ENCODE data around the gene GC. TPM values are rescaled to one million over a fixed set of nuclear protein-coding genes. Genes with fewer than 3 reads are reported as not detected.

GC gene
- total and polyA plus RNA-seq, 10 of the 15 experiments (the other 5 are each of a cell fraction or from before 2014, with no cell fraction given), result 2.3 TPM; not detected in 9

DNA sequence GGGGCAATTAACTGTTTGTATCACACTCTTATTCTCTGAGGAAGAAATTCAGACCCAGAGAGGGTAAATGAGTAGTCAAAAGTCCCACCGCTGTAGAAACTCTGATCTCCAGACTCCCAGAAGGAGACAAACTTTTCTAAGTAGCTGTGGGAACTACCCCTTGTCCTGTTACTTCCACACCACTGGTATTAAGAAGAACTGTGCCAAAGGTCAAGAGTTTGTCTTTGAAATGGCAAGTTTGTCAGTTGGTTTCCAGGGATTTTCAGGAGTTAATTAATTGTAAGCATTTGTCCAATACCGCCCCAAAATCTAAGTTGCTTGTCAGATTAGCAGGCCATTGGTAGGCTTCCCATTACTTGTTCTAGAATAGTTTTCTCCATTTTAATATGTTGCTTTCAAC is 85.7 kb downstream of the GC start (continued):
- no peak for TF ChIP-seq E2F4 (IDR thresholded peaks at IDR 0.05; ENCODE audit: low read depth, low read length)
- TF ChIP-seq IKZF2 (IDR thresholded peaks at IDR 0.05), result no peak
- TF ChIP-seq MTA2 (IDR thresholded peaks at IDR 0.05; ENCODE audit: low read depth), result no peak
- no peak for TF ChIP-seq USF2 (IDR thresholded peaks at IDR 0.05; ENCODE audit: borderline replicate concordance, low read depth, low read length)

- no peaks in the 10 kb centered on the region for H4K20me1 ChIP-seq (ENCODE audit: control insufficient read depth, insufficient read depth)
- no TSS peak for BruUV-seq (replicated peaks)
- DNase-seq (ENCODE audit: low read depth, low spot score), result no peak
- no peak overlapping the region for H3K27ac ChIP-seq (ENCODE audit: control insufficient read depth, insufficient read depth)
- no peak overlapping the region for H3K4me2 ChIP-seq (ENCODE audit: control insufficient read depth, insufficient read depth)
- CTCF ChIA-PET, result no interaction called here
- 61% methylated on average over 4 of the region's 4 CpGs for WGBS (ENCODE audit: insufficient coverage, insufficient replicate concordance, low lambda C conversion rate, missing lambda C conversion rate)
- SMC1A ChIA-PET (ENCODE audit: uncharacterized antibody, unreplicated experiment), result no interaction called here
- no peak overlapping the region for H3K4me3 ChIP-seq
- H3K4me1 ChIP-seq (ENCODE audit: control insufficient read depth, insufficient read depth, low read length), result no peaks in the 10 kb centered on the region
- TF ChIP-seq TAF1 (IDR thresholded peaks at IDR 0.05; ENCODE audit: borderline replicate concordance, low read depth, low read length), result no peak
- no peaks in the 10 kb centered on the region for H3K79me2 ChIP-seq (ENCODE audit: control insufficient read depth, insufficient read depth, low read length)
- H2AFZ ChIP-seq (ENCODE audit: control insufficient read depth, low read depth, low read length), result no peak overlapping the region
- no peaks in the 10 kb centered on the region for H3K9me3 ChIP-seq (replicated peaks; ENCODE audit: control insufficient read depth, insufficient read depth, low read length)
- intact Hi-C loops (cut with micrococcal nuclease; ENCODE audit: unreplicated experiment) (no loop called here), in situ Hi-C loops (cut with MboI) (no loop called here)
- no peaks in the 10 kb centered on the region for H3K27me3 ChIP-seq (replicated peaks in 1 of 2; ENCODE audit: control insufficient read depth in 2 of 2, insufficient read depth in 2 of 2, low read length in 1 of 2)
- no peaks in the 10 kb centered on the region for H3K36me3 ChIP-seq (ENCODE audit: control insufficient read depth in 2 of 2, insufficient read depth in 2 of 2, low read length in 1 of 2)
- no peak overlapping the region for H3K9ac ChIP-seq (ENCODE audit: control insufficient read depth, insufficient read depth, low read length)
- no peak for ATAC-seq
- FAIRE-seq, result no peak
- POLR2A ChIA-PET, result interaction anchor here (0.7 kb wide), 1 partner anchor 254 kb away, joined by 3 read pairs; no protein-coding TSS in a partner anchor
- RAD21 ChIA-PET (ENCODE audit: unreplicated experiment), result no interaction called here
Observed at GRCh38 chr4:71697031-71697430, 86.8 kb downstream of the GC start.

Measured in GM12878 (cell line).